Heart right ventricle (tissue), 16 donors: Measurements from ENCODE around the gene IKZF2. TPM values are rescaled to one million over a fixed set of nuclear protein-coding genes. Genes with fewer than 3 reads are reported as not detected.

Experiments used
- ATAC-seq, 8 donors: fragments of 200-7000 bp; cut with Tn5 transposase; one replicate each; pipeline ENCODE4 v1.9.1; 2020; ENCODE audit warnings: mild to moderate bottlenecking in 8 of 8, moderate library complexity in 8 of 8, moderate number of reproducible peaks in 1 of 8
- DNase-seq, 2 donors: peaks; one replicate each; pipeline ENCODE4 v3.0.0-alpha.2; 2020
- H3K27ac ChIP-seq, 10 donors: fragments of 200-600 bp; sonication (generic) in 2 of 10; one replicate each; pipeline versions ENCODE4 v1.5.0 to v1.8.0; 2020 to 2022; ENCODE audit warnings: mild to moderate bottlenecking in 3 of 10
- H3K27me3 ChIP-seq, 7 donors: fragments of 200-600 bp; one replicate each; pipeline ENCODE4 v1.8.0; 2021 to 2022; ENCODE audit warnings: mild to moderate bottlenecking in 2 of 7
- H3K36me3 ChIP-seq, 9 donors: fragments of 200-600 bp; sonication (generic) in 1 of 9; one replicate each; pipeline versions ENCODE4 v1.5.0 to v1.8.0; 2020 to 2022; ENCODE audit warnings: mild to moderate bottlenecking in 2 of 9
- H3K4me1 ChIP-seq, 9 donors: fragments of 200-600 bp; sonication (generic) in 1 of 9; one replicate each; pipeline versions ENCODE4 v1.5.0 to v1.8.0; 2020 to 2022; ENCODE audit warnings: mild to moderate bottlenecking in 4 of 9
- H3K4me3 ChIP-seq, 10 donors: fragments of 200-600 bp; sonication (generic) in 2 of 10; one replicate each; pipeline versions ENCODE4 v1.5.0 to v1.8.0; 2020 to 2022; ENCODE audit warnings: mild to moderate bottlenecking in 7 of 10, moderate library complexity in 2 of 10
- H3K9me3 ChIP-seq, 11 donors: fragments of 200-600 bp in 10 of 11; sonication (generic) in 2 of 11; one replicate each; pipeline versions ENCODE4 v1.5.0 to v1.8.0; 2013 to 2022; ENCODE audit warnings: mild to moderate bottlenecking in 2 of 11, control low read depth in 1 of 11, moderate library complexity in 1 of 11
- WGBS, 2 donors: extraction: QIAGEN DNeasy Blood & Tissue Kit; methylation state at CpG; one replicate each; pipeline ENCODE4 v1.1.7; 2013; ENCODE audit warnings: inconsistent platforms in 1 of 2; 5-methylcytosine and 5-hydroxymethylcytosine counted together
- intact Hi-C, 10 donors: fragments of 100-400 bp; cut with DNase I; formaldehyde crosslinking; loops; one replicate each; pipeline versions ENCODE4 v1.11.1 to v1.14.2; 2022
- polyA plus RNA-seq, 2 donors: library from polyadenylated mRNA; stranded (reverse); fragments of 200-250 nt; gene quantifications; one replicate each; pipeline ENCODE4 v1.2.3, GENCODE V29; 2013
- total RNA-seq, 10 donors: library from RNA; stranded (reverse); fragmentation: NEBNext Ultra II Directional in 3 of 10; extraction: Animal tissue kit (Norgen Biotek cat#: 25700) in 3 of 10; gene quantifications; one replicate each; pipeline versions ENCODE4 v1.2.1 to v1.2.4, GENCODE V29; 2021 to 2023
- TF ChIP-seq, protein P1 (sequence below), 9 donors: fragments of 200-600 bp; sonication (generic) in 2 of 9; IDR thresholded peaks; one replicate each; pipeline versions ENCODE4 v1.5.0 to v1.8.0; 2021 to 2022; ENCODE audit warnings: antibody characterized with exemption in 9 of 9, mild to moderate bottlenecking in 5 of 9, moderate library complexity in 1 of 9
- donor health status: Arrhythmogenic right ventricular cardiomyopathy.
- donor health status: ischemic (EF 13 %, LVEDD 7.1; RV severe dilation, severe dysfunction).
- donor health status: healthy with polysubstance abuse.
- donor health status: DM: no; HTN: yes; CAD: no.
- donor health status: DM: no; HTN: no; CAD: no.
- donor health status: ischemic (EF 25% LVEDD 6.9; RV normal size, moderate dysfunction).
- donor health status: ischemic (EF 25% LVEDD 5.7; RV mildly dilated, moderate dysfunction).
- donor health status: healthy.
- donor health status: DM: yes; HTN: yes; CAD: no.
- donor health status: Ischemic cardiomyopathy.
- donor health status: ischemic (EF 35%, LVEDD 5.7; RV mildly dilated, moderate dysfunction).
- donor health status: nonischemic (EF 11% LVEDD 7.7; RV severe dilation, severe dysfunction).
- donor health status: DM: yes; HTN: yes; CAD: no.
- donor health status: PGD.
- donor health status: ischemic (EF 29% LVEDD 5.4; RV normal size, mild dysfunction).
- donor health status: nonischemic (EF 23%, LVEDD 6.1; RV moderate dilation, normal function).

The IKZF2 gene
- total and polyA plus RNA-seq, 12 donors, result 0.36 to 8.1 (median 5.9) TPM

DNA sequence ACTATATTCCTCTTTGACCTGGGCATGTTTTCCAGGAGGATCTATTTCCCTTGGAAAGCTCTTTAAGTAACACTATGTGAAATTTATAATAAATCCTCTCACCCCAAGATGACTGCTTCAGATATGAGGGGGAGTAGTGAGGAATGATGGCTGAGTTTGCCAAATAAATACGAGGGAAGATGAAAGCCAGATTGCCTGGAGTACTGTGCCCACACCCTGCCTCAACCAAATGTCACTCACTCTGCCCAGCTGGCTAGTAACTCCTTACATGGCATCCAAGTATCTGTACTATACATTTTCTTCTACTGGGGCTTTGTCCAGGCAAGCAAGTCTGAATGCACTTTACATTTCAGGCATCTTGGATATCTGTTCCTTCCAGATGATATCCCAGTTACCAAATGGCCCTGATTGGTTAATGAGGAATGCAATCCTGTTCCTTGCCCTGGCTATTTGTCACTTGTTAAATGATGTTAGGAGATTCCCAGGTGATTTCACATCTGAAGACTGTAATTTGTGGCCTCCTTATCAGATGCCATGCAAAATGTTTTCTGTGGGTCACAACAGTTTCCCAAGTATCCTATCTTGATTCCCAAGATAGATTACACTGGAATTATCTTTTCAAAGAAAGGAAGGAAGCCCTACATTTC is 191.8 kb downstream of the IKZF2 start:
- H3K27me3 ChIP-seq, result no peaks in the 10 kb centered on the region
- ATAC-seq (no peak), DNase-seq (no peak)
- H3K4me1 ChIP-seq, result peaks cover 0 to 31% (median 14%) of the 10 kb centered on the region in 9 donors
- TF ChIP-seq, protein P1, sequence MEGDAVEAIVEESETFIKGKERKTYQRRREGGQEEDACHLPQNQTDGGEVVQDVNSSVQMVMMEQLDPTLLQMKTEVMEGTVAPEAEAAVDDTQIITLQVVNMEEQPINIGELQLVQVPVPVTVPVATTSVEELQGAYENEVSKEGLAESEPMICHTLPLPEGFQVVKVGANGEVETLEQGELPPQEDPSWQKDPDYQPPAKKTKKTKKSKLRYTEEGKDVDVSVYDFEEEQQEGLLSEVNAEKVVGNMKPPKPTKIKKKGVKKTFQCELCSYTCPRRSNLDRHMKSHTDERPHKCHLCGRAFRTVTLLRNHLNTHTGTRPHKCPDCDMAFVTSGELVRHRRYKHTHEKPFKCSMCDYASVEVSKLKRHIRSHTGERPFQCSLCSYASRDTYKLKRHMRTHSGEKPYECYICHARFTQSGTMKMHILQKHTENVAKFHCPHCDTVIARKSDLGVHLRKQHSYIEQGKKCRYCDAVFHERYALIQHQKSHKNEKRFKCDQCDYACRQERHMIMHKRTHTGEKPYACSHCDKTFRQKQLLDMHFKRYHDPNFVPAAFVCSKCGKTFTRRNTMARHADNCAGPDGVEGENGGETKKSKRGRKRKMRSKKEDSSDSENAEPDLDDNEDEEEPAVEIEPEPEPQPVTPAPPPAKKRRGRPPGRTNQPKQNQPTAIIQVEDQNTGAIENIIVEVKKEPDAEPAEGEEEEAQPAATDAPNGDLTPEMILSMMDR (IDR thresholded peaks at IDR 0.05), result no peak
- no peaks in the 10 kb centered on the region for H3K9me3 ChIP-seq
- intact Hi-C loops, result no loop called here
- WGBS, 2 donors, result 41 to 43% methylated on average over 1 of the region's 1 CpG
- H3K36me3 ChIP-seq, result no peaks in the 10 kb centered on the region
- peak overlapping the region in 1 of 10 donors; percentile 27 for H3K27ac ChIP-seq
- no peak overlapping the region for H3K4me3 ChIP-seq

DNA sequence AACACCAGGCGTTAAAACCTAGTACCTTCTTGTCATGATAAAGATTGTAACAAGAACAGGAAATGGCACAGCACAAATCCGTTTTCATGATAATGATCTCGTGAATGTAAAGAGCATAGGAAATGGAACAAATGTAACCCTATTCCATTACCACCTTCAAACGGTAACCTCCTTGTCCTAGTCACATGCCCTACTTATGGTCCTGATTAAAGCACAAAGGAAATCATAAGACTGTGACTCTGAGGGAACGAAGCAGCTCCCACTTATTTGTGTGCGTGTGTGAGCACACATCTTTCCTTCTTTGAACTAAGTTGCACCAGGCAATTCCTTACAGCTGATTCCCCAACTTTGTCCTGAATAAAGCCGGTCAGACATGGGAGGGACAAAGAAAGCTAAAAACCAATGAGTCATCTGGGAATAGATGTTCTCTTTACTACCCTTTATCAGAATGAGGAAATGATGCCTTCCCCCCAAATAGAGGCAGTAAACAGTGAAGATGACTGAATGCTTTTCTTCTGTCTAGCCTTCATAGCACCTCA is 192.6 kb downstream of the IKZF2 start:
- no peak for DNase-seq
- ATAC-seq, result peak in 1 of 8 donors; percentile 48
- TF ChIP-seq, protein P1 (IDR thresholded peaks at IDR 0.05), result no peak
- Histone ChIP-seq H3K4me3 (no peak overlapping the region), H3K27ac (peak overlapping the region in 1 of 10 donors; percentile 27), H3K36me3 (no peaks in the 10 kb centered on the region), H3K4me1 (peaks cover 0 to 31% (median 14%) of the 10 kb centered on the region in 9 donors), H3K9me3 (no peaks in the 10 kb centered on the region), H3K27me3 (no peaks in the 10 kb centered on the region)
- intact Hi-C loops, result no loop called here
- 64 to 73% methylated on average over 7 of the region's 7 CpGs for WGBS, 2 donors

DNA sequence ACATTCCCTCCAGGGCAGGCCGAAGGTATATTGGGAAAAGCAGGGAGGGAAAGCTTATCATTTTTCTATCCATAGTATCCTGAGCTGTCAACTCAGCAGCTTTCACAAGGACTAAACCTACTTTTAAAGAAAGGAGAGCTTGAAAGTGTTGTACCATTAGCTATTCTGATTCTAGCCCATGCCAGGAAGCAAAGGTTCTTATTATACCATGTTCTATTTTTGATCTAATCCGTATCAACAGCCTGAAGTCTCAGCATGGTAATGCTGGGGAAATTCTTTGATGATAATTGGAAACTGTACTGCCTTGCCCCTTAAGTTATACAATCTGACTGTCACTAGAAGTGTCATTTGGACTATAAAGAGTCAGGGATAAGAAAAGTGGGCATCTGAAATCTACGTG is 193.3 kb downstream of the IKZF2 start:
- peaks cover 0 to 31% (median 14%) of the 10 kb centered on the region in 9 donors for H3K4me1 ChIP-seq
- TF ChIP-seq, protein P1 (IDR thresholded peaks at IDR 0.05), result no peak
- peak in 1 of 8 donors; percentile 37 for ATAC-seq
- H3K9me3 ChIP-seq, result no peaks in the 10 kb centered on the region
- no peak overlapping the region for H3K4me3 ChIP-seq
- H3K36me3 ChIP-seq, result no peaks in the 10 kb centered on the region
- H3K27me3 ChIP-seq, result no peaks in the 10 kb centered on the region
- H3K27ac ChIP-seq, result peak overlapping the region in 1 of 10 donors; percentile 27
- no peak for DNase-seq
- WGBS, 2 donors, result 47 to 61% methylated on average over 3 of the region's 3 CpGs
- intact Hi-C loops, result no loop called here

DNA sequence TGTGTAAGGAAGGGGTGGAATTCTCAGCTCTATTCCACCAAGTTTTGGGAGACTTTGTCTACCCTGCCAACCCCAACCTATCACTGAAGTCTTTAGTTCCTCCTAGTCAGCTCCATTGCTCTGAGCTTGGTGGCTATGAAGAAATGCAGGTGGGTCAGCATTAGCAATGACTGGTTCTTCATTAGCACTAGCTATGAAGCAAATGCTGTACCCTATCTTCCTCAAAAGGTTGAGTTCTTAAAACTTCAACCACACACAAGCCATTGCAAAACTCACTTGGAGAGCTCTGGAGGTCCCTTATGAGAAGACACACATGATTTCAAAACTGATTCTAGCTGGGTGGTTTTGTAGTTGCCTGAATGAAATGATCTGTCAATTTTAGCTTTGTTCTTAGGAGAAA is 193.8 kb downstream of the IKZF2 start:
- no peak for DNase-seq
- H3K36me3 ChIP-seq, result no peaks in the 10 kb centered on the region
- no peaks in the 10 kb centered on the region for H3K27me3 ChIP-seq
- peaks cover 0 to 31% (median 14%) of the 10 kb centered on the region in 9 donors for H3K4me1 ChIP-seq
- no peaks in the 10 kb centered on the region for H3K9me3 ChIP-seq
- peak overlapping the region in 1 of 10 donors; percentile 27 for H3K27ac ChIP-seq
- intact Hi-C loops, result no loop called here
- no peak overlapping the region for H3K4me3 ChIP-seq
- ATAC-seq, result no peak
- TF ChIP-seq, protein P1 (IDR thresholded peaks at IDR 0.05), result no peak
